Measurements from ENCODE around the gene PLAAT3.

GRCh38 chr11:63608353-63609345, 5.6 kb downstream of the PLAAT3 start:
- TF ChIP-seq EGR1 (IDR thresholded peaks at IDR 0.05; ENCODE audit: borderline replicate concordance, low read depth, low read length) = no peak
- TF ChIP-seq GTF2F1 (IDR thresholded peaks at IDR 0.05; ENCODE audit: borderline replicate concordance, low read depth, low read length) = no peak
- no peak for TF ChIP-seq CTCF (IDR thresholded peaks at IDR 0.05; ENCODE audit: control extremely low read depth in 1 of 3, insufficient read depth in 1 of 3, low read depth in 1 of 3, low read length in 3 of 3)
